Skeletal muscle cell (primary cell): ENCODE data around the gene XPO6.

Experiments
- DNase-seq: peaks from one replicate; pipeline ENCODE4 v3.0.0-alpha.2; 2010; ENCODE audit warnings: low read depth
- H3K4me3 ChIP-seq: 2 replicates; pipeline ENCODE4 v1.5.1; 2011; ENCODE audit warnings: low read depth, mild to moderate bottlenecking, control low read depth, low read length, moderate library complexity

The XPO6 gene

GRCh38 chr16:28053461-28053860 lies 158.3 kb downstream of the XPO6 start:
- H3K4me3 ChIP-seq: no peak overlapping the region
- DNase-seq: no peak

GRCh38 chr16:28052274-28053128 lies 159.3 kb downstream of the XPO6 start:
- no peak overlapping the region for H3K4me3 ChIP-seq
- no peak for DNase-seq

GRCh38 chr16:28051486-28051885 lies 160.3 kb downstream of the XPO6 start:
- DNase-seq: no peak
- H3K4me3 ChIP-seq: no peak overlapping the region
